ENCODE measurements around the gene PSMC3IP.

Gene PSMC3IP

GRCh38 chr17:42554250-42555121, 23.0 kb downstream of the PSMC3IP start:
- Histone ChIP-seq H3K36me3 (ENCODE audit: control insufficient read depth in 2 of 2, insufficient read depth in 1 of 2, low read length in 2 of 2) (peaks cover 0 to 4% of the 10 kb centered on the region in 2 experiments; a peak in 2 of 3 replicates), H3K9me3 (ENCODE audit: control insufficient read depth, insufficient read depth, low read depth, low read length) (no peaks in the 10 kb centered on the region), H3K27ac (ENCODE audit: extremely low read depth, low read depth, low read length) (peak overlapping the region; percentile 95), H3K4me1 (ENCODE audit: control insufficient read depth, insufficient read depth, low read length) (peaks cover 5% of the 10 kb centered on the region; the same call in 1 of the 2 replicates), H3K4me3 (ENCODE audit: low read depth, low read length) (peak overlapping the region; percentile 68)
- CTCF ChIA-PET = interaction anchor here (0.6 to 1.6 kb wide), 10 partner anchors 8 to 453 kb away, joined by 3 to 8 read pairs (median 4); partner anchors contain the start of genes NAGLU and PSMC3IP
- POLR2A ChIA-PET = interaction anchor here (0.7 to 2.4 kb wide), 13 partner anchors 8 to 279 kb away, joined by 3 to 16 read pairs (median 5); partner anchors contain the start of genes CAVIN1, MLX, NAGLU and PSMC3IP
- no peak for TF ChIP-seq ZBTB6 (tag by site-specific recombination; IDR thresholded peaks at IDR 0.05)
- TF ChIP-seq ZNF274 (IDR thresholded peaks at IDR 0.05; ENCODE audit: low read length) = no peak
- no peak for TF ChIP-seq ZNF274 (tag by site-specific recombination; IDR thresholded peaks at IDR 0.05; ENCODE audit: borderline replicate concordance)
- TF ChIP-seq ZNF37A (tag by site-specific recombination; IDR thresholded peaks at IDR 0.05) = no peak
- TF ChIP-seq KLF9 (tag by site-specific recombination; IDR thresholded peaks at IDR 0.05; ENCODE audit: low read depth) = peak; percentile 94
- TF ChIP-seq ZBTB49 (tag by site-specific recombination; IDR thresholded peaks at IDR 0.05; ENCODE audit: low read depth) = no peak
- no peak; the same call in 1 of the 2 replicates for TF ChIP-seq ZNF660 (tag by site-specific recombination; IDR thresholded peaks at IDR 0.05)
- no peak for TF ChIP-seq ZNF621 (tag by site-specific recombination; IDR thresholded peaks at IDR 0.05)
- TF ChIP-seq ZNF16 (tag by site-specific recombination; IDR thresholded peaks at IDR 0.05; ENCODE audit: low read depth) = no peak
- no peak for TF ChIP-seq ZNF768 (tag by site-specific recombination; IDR thresholded peaks at IDR 0.05)
- TF ChIP-seq REST (tag by site-specific recombination; IDR thresholded peaks at IDR 0.05) = peak; percentile 61; the same call in 1 of the 2 replicates
- no peak for TF ChIP-seq ZNF558 (tag by site-specific recombination; IDR thresholded peaks at IDR 0.05)
- TF ChIP-seq ZBTB26 (tag by site-specific recombination; optimal IDR thresholded peaks at IDR 0.05) = peak; percentile 97
- peak; percentile 99 for TF ChIP-seq ZNF600 (tag by site-specific recombination; IDR thresholded peaks at IDR 0.05)
- no peak for TF ChIP-seq PRDM1 (tag by site-specific recombination; IDR thresholded peaks at IDR 0.05)
- TF ChIP-seq ZNF302 (tag by site-specific recombination; IDR thresholded peaks at IDR 0.05; ENCODE audit: low read depth) = no peak
- TF ChIP-seq ZNF560 (tag by site-specific recombination; IDR thresholded peaks at IDR 0.05; ENCODE audit: borderline replicate concordance) = no peak
- no peak for TF ChIP-seq ZSCAN4 (tag by site-specific recombination; IDR thresholded peaks at IDR 0.05)
- no peak for TF ChIP-seq YY2 (tag by site-specific recombination; IDR thresholded peaks at IDR 0.05)
- TF ChIP-seq SCRT2 (tag by site-specific recombination; IDR thresholded peaks at IDR 0.05) = no peak
- TF ChIP-seq ZNF658 (tag by site-specific recombination; IDR thresholded peaks at IDR 0.05) = no peak
- TF ChIP-seq ZNF24 (tag by site-specific recombination; IDR thresholded peaks at IDR 0.05) = 0 out of 2 replicates have a peak, but pooled peaks have one; percentile 14
- TF ChIP-seq ZNF629 (tag by site-specific recombination; IDR thresholded peaks at IDR 0.05) = peak; percentile 98
- no peak for TF ChIP-seq ZNF837 (tag by site-specific recombination; IDR thresholded peaks at IDR 0.05)
- TF ChIP-seq ZNF664 (tag by site-specific recombination; IDR thresholded peaks at IDR 0.05) = no peak
- no peak for TF ChIP-seq ZNF510 (tag by site-specific recombination; IDR thresholded peaks at IDR 0.05; ENCODE audit: insufficient replicate concordance)
- TF ChIP-seq HOXD13 (CRISPR knock-in tag; IDR thresholded peaks at IDR 0.05; ENCODE audit: borderline replicate concordance) = no peak
- no peak for TF ChIP-seq ZNF174 (tag by site-specific recombination; IDR thresholded peaks at IDR 0.05)
- TF ChIP-seq ZBTB21 (tag by site-specific recombination; IDR thresholded peaks at IDR 0.05) = peak; percentile 94
